RCC 7860 (cell line): ENCODE data around the gene SLC6A7.
"Not testable (repeated sequence)": the region's sequence is repeated elsewhere in the genome, so short reads cannot be mapped to it uniquely, and the experiment has no call there.

Experiments used
- DNase-seq: peaks from one replicate; pipeline ENCODE4 v3.0.0-alpha.2; 2015; ENCODE audit warnings: low spot score
- FAIRE-seq: peaks from 2 replicates; lab custom pipeline; 2012; peaks lifted over from hg19 to GRCh38; lab: Jason Lieb, UNC

Gene SLC6A7

DNA sequence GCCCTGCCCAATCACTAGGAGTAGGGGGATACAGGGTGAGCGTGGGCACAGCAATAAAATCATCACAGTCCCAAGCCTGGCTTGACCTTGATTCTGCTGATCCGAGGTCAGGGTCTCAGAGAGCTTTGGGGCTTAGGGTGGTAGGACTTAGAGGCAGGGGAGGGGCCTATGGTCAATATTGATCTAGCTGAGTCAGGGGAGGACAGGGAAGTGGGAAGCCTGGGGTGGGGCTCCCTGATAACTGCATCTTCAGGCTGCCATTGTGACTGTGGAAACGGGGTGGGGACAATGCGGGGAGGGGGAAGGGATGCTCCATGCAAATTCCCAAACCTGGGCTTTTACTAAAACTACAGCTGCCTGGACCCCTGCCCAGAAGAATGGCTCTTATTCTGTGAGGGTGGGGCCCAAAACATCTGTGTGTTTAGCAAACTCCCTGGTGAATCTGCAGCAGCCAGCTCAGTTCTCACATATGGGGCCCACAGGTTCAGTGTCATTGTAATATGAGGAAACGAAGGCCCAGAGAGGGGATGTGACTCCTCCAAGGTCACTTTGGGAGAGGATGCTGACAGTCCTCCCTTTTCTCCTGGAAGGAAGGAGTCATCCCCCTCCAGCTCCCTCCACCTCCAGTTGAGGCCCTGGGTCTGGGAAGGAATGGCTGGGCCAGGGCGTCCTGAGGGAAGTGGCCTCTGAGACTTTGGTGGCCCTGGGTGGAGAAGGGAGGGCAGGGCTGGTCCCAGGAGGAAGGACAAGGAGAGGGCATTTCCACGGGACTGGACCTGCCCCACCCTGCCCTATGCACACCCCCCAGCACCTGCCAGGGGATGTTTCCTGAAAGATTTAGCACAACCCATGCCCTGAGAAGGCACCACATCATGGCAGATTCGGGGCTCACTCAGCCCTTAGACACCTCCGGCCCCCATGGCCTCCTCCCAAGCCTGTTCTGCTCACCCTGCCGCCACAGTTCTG, 26.4 kb downstream of the SLC6A7 start:
- DNase-seq (no peak), FAIRE-seq (no peak)

DNA sequence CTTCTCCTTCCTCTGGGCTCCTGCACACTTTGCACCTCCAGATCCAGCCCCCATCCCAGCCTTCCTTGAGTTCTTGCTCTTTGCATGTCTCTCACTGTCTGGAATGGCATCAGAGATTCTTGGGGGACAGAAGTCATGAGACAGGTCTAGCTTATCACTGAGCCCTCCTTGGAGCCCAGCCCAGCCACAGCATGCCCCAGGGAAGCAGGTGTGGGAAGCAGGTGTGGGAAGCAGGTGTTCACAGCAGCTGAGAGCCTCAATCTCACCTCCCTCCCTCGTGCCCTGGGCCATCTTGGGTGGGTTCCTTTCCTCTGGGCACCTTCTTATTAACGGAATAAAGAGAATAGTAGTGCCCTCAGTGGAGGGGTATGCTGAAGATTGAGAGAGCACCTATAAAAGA, 27.2 kb downstream of the SLC6A7 start:
- FAIRE-seq: no peak
- no peak for DNase-seq

DNA sequence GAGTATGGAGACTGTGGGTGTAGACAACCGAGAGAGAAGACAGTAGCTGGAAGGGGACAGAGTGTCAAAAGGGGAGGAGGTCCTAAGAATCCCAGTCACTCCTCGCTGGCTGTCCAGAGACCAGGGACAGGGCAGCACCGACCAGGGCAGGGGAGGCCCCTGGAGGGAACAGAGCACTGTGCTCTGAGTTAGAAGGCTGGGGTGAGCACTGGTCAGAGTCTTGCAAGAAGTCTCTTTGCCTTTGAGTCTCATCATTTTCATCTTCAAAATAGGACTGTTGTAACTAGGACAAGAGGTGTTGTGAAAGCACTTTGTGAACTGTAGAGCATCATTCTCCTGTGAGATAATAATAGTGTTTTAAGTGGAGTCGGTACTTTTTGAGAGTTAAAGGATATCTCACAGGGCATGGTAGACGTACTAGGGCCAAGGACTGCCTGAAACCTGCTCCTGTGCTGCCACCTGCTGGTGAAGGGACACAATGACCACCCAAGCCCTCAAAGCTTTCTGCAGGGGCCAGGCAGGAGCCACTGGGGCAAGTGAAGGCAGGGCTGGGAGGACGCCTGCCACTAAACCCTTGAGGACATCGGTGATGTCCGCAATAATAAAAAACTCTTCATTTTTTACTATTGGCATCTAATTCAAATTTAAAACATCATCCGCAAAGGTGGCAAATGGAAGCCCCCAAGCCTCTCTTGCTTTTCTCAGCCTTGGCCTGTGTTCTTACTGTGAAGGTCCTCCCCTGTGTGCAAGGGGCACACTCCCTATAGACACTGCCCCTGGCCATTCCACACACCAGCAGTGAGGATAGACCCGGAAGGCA, 28.2 kb downstream of the SLC6A7 start:
- DNase-seq (peak; percentile 68), FAIRE-seq (peak; percentile 50)

DNA sequence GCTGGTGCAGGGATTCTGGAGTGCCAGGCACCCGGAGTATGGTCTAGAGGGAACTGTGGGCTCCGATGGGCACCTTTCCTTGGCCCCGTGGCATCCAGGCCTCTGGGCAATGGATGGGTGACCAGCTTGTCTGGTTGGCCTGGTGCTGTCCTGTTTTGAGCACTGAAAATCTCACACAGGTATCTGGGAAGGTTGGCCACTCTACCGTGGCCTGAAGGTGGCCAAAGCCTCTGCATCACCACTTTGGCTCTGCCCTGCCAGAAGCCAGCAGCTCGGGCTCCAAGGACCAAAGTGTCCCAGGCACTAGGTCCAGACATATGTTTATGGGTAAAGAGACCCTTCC, 28.8 kb downstream of the SLC6A7 start:
- DNase-seq: no peak
- FAIRE-seq: no peak

DNA sequence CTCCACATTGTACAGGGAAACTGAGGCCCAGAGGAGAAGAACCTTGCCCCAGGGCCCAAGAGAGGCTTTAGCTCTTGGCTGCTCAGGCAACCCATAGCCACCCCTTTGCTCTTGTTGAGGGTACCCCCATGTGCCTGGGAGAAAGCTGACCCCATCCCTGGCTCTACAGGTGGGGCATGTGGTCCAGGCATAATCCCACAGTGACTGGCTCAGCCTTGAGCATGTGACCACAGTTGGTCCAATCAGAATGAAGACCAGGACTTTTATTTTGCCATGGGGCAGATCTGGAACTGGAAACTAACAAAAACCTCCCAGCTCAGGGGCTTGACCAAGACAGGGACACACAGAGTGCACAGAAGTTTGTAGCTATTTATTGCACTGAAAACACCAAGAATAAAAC, 29.3 kb downstream of the SLC6A7 start:
- DNase-seq (no peak), FAIRE-seq (no peak)

DNA sequence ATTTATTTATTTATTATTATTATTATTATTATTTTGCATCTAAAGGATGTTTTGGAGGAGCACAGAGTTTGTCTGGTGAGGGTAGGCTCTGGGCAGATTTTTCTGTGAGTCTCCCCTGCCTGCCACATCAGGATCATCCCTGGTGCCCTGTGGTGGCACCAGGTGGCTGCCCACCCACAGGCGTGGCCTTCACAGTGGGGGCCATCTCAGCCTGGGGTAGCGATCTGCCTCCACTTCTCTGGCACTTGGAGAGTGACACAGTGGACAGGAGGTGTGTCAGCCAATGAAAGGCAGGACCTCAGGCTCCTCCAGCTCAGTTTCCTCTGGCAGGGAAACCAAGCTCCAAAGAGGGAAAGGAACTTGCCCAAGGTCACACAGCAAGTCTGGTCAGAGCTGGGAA, 30.0 kb downstream of the SLC6A7 start:
- DNase-seq: no peak
- FAIRE-seq: no peak

DNA sequence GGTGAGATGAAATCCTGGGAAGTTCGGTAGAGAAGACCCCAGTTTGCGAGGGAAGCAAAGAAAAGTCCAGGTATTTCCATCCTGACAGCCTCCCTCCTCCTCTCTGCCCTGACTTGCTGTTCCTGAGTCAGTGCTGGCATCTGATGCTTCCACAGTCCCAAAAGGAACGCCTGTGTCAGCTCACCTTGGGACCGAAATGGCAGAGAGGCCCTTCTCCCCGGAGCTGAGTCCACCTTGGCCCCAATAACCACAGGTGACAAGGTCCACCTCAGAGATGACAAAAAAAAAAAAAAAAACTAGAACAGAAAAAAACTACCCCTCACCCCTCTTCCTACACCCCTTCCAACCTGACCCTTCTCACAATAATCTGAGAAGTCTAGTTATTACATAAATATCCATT, 31.6 kb downstream of the SLC6A7 start:
- no peak for FAIRE-seq
- DNase-seq: no peak

DNA sequence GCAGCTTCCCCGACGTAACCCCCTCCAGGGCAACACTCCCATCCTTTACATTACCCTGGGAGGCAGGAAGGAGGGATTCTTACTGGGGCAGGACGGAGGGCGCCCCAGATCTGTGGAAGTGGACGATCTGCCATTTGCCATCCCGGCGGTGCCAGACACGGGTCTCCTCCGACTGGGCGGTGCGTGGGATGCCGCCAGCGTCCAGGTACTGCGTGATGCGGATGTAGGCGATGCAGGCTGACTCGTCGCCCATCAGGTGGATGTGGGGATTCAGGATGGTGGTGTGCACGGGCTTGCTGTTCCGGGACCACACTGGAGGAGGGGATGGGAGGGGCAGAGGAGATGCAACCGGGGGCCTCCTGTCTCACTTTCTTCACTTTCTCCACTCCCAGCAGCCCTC, 33.0 kb downstream of the SLC6A7 start:
- DNase-seq: no peak
- no peak for FAIRE-seq

DNA sequence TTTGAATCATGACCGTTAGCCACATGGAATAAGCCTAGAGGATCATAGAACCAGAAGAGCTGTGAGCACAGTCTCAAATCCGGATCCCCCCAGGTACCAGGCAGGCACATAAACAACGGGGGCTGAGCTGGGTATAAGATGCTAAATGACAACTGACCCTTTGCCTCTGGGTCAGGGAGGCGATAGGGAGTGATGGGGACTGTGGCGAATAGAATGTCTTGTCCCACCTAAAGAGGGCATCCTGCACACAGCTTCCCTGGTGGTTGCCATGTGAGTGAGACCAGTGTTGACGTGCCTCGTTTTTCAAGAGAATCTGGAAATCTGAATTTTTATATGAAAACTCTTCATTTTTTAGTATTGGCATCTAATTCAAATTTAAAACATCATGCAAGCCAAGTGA, 33.6 kb downstream of the SLC6A7 start:
- DNase-seq: no peak
- FAIRE-seq: no peak

DNA sequence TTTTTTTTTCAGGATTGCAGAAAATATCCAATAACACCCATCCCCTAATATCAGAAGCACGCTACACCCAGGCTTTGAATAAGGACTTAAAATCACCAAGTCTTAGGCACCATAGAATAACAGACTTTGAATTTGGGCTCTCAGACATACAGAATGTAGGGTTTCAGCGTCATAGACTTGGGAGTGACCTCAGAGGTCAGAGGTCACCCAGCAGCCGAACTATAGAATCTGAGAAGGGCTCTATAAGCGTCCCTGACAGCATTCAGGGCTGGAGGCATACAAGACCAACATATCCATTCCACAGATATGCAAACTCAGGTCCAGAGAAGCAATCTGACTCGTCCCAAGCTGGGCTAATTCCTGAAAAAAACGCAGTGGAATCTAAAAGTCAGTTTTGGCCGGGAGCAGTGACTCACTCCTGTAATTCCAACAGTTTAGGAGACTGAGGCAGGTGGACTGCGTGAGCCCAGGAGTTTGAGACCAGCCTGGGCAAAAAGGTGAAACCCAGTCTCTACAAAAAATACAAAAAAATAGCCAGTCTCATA, 34.7 kb downstream of the SLC6A7 start:
- no peak for DNase-seq
- no peak for FAIRE-seq

DNA sequence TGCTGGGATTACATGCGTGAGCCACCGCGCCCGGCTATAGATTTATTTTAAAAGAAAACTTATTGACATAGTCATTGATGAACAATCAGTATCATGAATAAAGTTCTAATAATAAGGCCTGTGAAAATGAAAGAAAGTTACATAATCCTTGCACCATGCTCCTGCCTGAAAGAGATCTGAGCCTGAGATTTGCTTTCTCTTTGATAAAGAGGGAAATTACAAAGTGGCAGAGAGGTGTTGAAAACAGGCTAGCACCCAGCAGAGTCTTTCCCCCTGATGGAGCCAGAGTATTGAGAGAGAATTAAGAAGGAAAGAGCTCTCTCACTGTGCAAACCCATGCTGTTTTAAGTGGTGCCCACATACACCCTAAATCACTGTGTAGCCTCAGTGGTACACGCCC, 37.2 kb downstream of the SLC6A7 start:
- DNase-seq (no peak), FAIRE-seq (no peak)

DNA sequence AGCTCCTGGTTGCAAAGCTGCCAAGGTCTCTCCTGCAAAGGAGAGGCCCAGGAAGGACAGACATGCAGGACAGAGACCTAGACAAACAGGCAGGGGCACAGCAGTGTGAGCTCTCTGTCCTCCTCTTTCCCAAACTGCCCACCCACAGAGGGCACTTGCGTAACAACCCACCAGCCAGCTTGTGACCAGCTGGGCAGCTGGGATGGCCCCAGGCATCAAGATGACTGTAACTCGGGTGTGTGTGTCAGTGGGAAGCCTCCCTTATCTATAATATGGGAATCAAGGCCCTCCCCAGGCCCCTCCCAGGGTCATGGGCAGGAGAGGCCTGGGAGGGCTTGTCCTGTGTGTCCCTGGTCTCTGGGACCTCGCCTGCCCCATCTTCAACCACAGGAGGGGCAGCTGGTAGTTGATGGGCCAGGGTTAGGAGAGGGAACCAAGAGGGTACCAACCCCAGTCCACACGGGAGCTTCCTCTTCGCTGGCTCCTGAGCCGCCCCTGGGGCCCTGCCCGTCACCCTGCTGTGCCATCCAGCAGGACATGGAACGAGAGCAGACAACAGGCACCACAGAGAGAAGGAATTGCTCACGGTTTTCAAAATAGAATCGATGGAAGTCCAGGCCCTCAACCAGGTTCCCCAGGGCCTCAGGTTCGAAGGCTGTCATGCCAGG, 37.9 kb downstream of the SLC6A7 start:
- no peak for DNase-seq

DNA sequence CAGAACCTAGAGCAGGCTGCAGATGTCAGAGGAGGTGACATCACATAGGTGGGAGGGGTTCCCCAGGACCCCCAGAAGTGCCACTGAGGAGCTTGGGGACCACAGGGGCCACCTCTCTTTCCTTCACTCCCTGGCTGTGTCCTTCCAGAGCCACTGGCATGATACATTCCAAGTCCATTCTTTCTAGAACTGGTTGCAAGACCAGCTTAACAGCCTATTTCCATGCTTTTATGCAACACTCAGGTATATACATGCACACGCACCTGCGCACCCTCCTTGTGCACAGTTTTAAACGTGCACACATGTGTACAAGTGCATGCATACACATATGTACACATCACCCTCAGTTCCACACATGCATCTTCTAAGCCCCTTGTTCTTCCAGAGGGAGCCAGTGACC, 39.7 kb downstream of the SLC6A7 start:
- FAIRE-seq (no peak), DNase-seq (no peak)

More for the DNA sequence above, 37.9 kb downstream of the SLC6A7 start:
- no peak for FAIRE-seq

DNA sequence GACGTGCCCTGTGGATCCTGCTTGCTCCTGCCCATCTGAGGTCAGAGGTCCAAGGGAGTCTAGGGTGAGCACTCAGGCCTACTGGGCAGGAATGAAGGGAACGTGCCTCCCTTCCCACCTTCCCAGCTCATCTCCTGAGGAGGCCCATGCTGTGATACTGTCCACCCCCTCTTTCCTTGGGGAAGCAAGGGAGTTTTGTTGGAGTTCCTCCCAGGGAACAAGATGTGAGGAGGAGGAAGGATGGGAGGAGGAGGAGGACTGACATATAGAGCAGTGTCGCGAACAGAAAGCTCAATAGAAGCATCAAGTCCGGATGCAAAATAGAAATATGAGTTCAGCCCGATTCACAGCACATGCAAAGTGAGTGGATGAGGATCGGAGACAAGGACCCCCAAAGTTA, 41.0 kb downstream of the SLC6A7 start:
- DNase-seq (no peak), FAIRE-seq (no peak)

DNA sequence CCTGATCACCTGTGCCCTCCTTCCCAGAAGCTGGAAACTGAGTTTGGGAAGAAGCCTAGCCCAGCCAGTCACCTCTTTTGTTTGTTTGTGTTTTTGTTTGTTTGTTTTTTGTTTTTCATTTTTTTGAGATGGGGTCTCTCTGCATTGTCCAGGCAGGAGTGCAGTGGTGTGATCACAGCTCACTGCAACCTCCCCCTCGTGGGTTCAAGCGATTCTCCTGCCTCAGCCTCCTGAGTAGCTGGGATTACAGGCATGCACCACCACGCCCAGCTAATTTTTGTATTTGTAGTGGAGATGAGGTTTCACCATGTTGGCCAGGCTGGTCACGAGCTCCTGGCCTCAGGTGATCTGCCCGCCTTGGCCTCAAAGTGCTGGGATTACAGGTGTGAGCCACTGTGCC, 43.8 kb downstream of the SLC6A7 start:
- not testable (repeated sequence) for DNase-seq, FAIRE-seq

DNA sequence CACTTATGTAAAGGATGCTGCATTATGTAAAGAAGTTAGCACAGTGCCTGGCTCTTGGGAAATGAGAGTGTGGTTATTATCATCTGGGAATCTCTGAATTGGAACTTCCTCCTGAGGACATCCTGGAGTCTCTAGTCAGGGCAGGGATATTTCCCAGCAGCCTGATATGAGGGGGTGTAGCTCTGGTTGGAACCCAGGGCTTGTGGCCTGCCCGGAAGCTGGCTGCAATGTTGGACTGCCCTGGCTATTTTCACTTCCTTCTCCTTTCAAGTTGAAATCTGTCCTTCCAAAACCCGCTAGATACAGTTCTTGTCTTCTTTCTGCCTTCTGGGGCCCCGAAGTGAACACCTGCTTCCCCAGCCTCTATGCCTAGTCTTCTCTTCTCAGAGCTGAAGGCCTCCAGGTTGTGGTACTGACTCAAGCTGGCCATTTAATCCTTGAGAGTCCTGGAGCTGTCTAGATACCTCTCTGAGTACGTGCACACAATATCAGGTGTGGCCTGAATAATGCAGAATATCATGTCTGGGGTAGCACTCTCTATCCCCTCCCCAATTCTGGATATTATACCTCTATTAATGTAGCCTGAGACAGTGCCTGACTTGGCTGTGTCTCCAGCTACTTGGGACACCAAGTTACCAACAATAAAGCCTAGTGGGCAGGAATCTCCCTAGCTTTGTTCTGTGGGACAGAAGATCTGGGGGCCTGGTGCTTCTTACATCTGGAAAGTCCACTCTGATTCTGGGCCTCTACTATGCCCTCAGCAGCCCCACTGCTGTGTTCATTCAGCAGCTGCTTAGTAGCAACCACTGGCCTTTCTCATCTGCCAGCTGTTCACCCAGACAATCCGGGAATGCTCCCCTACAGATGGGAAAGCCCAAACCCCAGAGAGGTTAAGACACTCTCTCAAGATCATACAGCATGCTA, 45.0 kb downstream of the SLC6A7 start:
- DNase-seq (no peak), FAIRE-seq (no peak)

DNA sequence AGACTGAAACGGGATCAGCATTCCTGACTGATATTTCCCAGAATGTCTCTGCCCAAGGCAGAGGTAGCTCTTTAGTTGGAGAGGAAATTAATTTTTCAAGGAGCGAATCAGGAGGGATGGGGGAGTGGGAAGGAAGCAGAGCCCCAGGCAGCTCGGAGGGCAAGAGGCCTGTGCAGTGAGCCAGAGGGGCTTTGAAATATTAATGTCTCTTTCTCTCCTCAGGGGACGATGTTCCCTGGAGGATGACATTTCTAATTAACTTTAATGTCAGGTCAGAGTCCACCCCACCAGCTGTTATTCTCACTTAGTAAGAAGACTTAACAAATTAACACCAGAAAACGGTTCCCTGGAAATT, 45.6 kb downstream of the SLC6A7 start:
- FAIRE-seq: no peak
- DNase-seq: no peak

DNA sequence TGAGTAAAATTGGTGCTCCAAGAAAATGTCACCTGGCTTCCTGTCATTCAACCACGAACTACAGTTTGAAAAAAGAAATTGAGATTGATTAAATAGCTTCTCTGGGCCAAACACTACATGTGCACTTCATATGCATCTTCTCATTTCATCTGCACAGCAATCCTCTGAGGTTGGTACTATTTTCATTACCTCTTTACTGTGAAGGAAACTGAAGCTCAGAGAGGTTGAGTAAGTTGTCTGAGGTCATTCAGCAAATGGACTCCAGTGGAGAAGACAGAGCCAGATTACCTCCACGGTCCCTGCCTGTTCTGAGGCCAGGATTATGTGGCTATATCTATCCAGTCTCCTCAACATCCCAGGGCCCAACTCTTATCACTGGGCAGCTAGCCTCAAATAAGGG, 46.5 kb downstream of the SLC6A7 start:
- no peak for DNase-seq
- no peak for FAIRE-seq

DNA sequence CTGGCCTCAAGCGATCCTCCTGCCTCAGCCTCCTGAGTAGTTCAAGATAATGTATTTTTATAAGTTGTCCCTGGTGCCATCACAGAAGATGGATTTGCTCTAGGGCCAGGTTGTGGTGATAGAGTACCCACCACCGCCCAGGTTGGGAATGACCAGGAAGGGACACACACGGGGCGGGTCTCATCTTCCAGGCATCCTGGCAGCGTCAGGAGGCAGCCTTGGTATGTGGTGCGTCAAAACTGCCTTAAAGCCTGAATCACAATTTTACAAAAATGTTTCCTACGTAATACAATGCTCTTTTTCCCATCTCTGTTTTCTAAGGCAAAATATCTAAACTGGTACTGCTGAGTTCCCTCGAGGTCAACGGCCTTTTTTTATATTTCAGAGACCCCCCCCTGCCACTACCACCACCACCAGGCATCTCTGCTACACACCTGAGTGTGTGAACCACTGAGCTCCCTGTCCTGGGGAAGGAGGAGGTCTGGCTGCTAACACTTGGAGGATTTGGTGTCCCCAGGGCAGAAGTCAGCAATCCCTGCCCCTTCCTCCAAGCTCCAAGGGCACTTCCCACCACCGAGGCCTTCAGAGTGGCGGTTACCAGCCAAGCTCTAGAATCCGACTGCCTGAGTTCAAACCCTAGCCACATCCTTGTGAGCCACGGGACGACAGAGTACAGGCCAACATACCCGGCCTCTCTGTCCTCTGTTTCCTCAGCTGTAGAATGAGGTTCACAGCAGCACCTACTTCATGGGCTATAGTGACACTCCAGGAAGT, 47.3 kb downstream of the SLC6A7 start:
- no peak for DNase-seq
- FAIRE-seq: no peak
